Esophagus squamous epithelium (tissue), 4 donors: ENCODE measurements around the gene KLHL21.

Experiments
- POLR2A ChIP-seq, 4 donors: fragments of 450-650 bp; IDR thresholded peaks; one replicate each; pipeline ENCODE4 v1.6.1; 2017; ENCODE audit warnings: antibody characterized with exemption in 4 of 4, mild to moderate bottlenecking in 4 of 4, moderate library complexity in 3 of 4
- TF ChIP-seq, protein P1 (sequence below), 6 experiments: fragments of 450-650 bp in 4 of 6; fragments of 200-600 bp in 2 of 6; sonication (generic) in 2 of 6; IDR thresholded peaks; one replicate each; pipeline ENCODE4 v1.5.1; 2016 to 2019; ENCODE audit warnings: antibody characterized with exemption in 6 of 6, mild to moderate bottlenecking in 4 of 6, moderate library complexity in 4 of 6

DNA sequence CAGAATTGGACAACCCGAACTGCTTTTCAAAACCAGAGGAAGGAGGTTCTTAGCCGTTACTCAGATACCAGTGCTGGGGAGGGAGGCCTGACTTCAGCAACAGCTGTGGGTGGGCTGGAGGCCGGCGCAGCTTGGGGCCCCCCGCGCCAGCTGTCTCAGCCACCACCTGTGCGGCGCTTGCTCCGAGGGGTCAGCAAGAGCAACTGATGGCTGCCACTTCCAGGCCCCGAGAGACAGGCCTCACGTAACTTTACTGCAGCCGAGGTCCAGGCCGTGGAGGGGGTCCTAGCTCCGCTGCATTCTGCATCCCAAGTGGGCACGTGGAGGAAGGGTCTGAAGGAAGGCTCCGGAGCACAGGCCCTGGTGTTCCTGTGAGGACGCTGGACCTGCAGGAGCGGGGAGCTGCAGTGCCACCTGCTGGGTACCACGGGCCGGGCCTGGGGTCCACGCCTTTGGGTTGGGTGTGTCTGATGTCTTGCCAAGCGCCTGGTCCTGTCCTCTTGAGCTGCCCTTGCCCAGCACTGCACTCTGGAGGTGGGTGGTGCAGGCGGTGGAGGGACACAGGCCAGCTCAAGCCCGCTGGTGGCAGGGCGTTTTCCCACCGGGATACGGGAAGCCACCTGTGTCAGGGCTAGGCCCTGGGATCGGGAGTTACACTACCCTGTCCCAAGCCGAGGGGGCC, 31.8 kb upstream of the KLHL21 start:
- TF ChIP-seq, protein P1, sequence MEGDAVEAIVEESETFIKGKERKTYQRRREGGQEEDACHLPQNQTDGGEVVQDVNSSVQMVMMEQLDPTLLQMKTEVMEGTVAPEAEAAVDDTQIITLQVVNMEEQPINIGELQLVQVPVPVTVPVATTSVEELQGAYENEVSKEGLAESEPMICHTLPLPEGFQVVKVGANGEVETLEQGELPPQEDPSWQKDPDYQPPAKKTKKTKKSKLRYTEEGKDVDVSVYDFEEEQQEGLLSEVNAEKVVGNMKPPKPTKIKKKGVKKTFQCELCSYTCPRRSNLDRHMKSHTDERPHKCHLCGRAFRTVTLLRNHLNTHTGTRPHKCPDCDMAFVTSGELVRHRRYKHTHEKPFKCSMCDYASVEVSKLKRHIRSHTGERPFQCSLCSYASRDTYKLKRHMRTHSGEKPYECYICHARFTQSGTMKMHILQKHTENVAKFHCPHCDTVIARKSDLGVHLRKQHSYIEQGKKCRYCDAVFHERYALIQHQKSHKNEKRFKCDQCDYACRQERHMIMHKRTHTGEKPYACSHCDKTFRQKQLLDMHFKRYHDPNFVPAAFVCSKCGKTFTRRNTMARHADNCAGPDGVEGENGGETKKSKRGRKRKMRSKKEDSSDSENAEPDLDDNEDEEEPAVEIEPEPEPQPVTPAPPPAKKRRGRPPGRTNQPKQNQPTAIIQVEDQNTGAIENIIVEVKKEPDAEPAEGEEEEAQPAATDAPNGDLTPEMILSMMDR (IDR thresholded peaks at IDR 0.05): peak in 5 of 6 experiments; percentile 40 to 66 (median 45)
- TF ChIP-seq POLR2A (IDR thresholded peaks at IDR 0.05): no peak
